LNCaP clone FGC (cell line): ENCODE data around the gene RIT2.

Experiments
- DNase-seq: peaks from one replicate; pipeline ENCODE4 v3.0.0-alpha.2; 2011; ENCODE audit warnings: low read depth
- H3K4me3 ChIP-seq: 2 replicates; pipeline ENCODE4 v1.5.1; 2011; ENCODE audit warnings: mild to moderate bottlenecking, low read depth, low read length, control low read depth
- TF ChIP-seq, protein P1 (sequence below): IDR thresholded peaks from 2 replicates; pipeline ENCODE4 v1.5.1; 2012; ENCODE audit warnings: mild to moderate bottlenecking; ENCODE audit not compliant: control insufficient read depth, insufficient read depth; ENCODE audit errors: extremely low read depth

Gene RIT2

DNA sequence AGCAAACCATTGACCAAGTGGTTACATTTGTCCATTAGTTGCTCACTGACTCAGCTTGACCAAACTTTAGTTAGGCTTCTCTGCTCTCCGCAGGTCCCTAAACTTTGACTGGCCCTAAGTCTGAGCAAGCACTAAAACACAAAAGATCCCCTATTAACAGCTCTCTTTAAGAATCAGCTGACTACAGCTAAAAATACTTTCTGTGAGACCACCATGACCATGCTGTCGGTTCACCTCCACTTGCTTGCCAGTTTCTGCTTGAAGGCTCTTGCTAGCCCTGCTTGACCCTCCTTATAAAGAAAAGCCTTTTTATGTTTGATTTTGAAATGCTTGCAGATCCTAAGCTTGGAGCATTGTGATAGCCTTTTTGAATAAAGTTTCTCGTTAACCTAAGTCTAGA, 40.4 kb upstream of the RIT2 start:
- no peak overlapping the region for H3K4me3 ChIP-seq
- TF ChIP-seq, protein P1, sequence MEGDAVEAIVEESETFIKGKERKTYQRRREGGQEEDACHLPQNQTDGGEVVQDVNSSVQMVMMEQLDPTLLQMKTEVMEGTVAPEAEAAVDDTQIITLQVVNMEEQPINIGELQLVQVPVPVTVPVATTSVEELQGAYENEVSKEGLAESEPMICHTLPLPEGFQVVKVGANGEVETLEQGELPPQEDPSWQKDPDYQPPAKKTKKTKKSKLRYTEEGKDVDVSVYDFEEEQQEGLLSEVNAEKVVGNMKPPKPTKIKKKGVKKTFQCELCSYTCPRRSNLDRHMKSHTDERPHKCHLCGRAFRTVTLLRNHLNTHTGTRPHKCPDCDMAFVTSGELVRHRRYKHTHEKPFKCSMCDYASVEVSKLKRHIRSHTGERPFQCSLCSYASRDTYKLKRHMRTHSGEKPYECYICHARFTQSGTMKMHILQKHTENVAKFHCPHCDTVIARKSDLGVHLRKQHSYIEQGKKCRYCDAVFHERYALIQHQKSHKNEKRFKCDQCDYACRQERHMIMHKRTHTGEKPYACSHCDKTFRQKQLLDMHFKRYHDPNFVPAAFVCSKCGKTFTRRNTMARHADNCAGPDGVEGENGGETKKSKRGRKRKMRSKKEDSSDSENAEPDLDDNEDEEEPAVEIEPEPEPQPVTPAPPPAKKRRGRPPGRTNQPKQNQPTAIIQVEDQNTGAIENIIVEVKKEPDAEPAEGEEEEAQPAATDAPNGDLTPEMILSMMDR: no peak
- no peak for DNase-seq

- no peak for DNase-seq
- TF ChIP-seq, protein P1: no peak
- no peak overlapping the region for H3K4me3 ChIP-seq
These were observed 32.7 kb upstream of the RIT2 start for GRCh38 chr18:43148231-43148630.

DNA sequence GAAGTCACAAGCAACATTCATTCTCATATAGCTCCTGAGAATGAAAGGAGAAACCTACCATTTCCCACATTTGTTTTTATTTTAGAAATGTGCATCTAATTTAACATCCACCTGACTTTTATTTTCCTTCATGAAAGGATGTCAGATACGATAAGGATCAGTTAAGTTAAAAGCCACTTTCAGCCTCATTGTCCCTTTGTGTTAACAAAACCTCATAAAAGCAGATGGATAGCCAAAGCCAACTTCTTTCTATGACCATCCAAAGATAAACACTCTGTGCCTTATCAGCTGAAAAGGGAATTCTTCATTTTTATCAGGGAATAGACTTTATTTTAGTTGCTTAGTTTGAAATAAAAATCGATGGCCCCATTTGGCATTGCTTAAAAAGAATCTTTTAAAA, 25.7 kb upstream of the RIT2 start:
- H3K4me3 ChIP-seq: no peak overlapping the region
- peak; percentile 73 for DNase-seq
- TF ChIP-seq, protein P1: no peak

- TF ChIP-seq, protein P1: no peak
- H3K4me3 ChIP-seq: no peak overlapping the region
- no peak for DNase-seq
These were observed 23.9 kb upstream of the RIT2 start for GRCh38 chr18:43139288-43139946.

- no peak for DNase-seq
- TF ChIP-seq, protein P1: no peak
- no peak overlapping the region for H3K4me3 ChIP-seq
These were observed 19.4 kb upstream of the RIT2 start for GRCh38 chr18:43134876-43135275.

DNA sequence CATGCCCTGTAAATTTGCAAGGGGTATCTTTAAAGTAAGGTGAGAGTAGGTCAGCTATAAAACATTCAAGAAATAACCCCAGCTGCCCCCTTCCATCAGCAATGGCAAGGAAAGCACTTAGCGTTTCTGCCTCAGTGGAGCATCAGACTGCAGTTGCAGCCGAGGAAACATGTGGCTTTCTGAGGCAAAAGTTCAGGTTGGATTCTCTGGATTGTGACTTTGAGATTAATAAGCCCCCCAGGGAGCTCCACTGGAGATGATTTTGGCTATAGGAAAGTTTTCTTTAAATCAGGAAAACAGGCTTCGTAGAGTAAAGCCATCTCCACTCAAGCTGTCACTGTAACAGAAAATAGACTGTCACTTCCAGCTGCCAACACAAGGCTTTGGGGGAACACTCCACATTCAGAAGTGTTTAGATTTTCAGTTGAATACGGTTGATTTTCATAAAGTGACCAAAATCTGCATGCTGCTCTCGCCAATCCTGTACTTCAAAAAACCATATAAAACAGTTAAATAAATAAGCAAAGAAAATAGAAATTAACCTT, 15.3 kb upstream of the RIT2 start:
- TF ChIP-seq, protein P1: no peak
- no peak for DNase-seq
- no peak overlapping the region for H3K4me3 ChIP-seq
